AG09319 (cell line): Measurements from ENCODE around the gene LAMC2.

Experiments
- DNase-seq: peaks from one replicate; pipeline ENCODE4 v3.0.0-alpha.2; 2010; ENCODE audit warnings: low read depth; ENCODE audit errors: extremely low read depth
- TF ChIP-seq, protein P1 (sequence below): IDR thresholded peaks from 2 replicates; pipeline ENCODE4 v1.5.1; 2011; ENCODE audit warnings: low read depth, mild to moderate bottlenecking, inconsistent platforms, low read length, moderate library complexity

LAMC2 gene

GRCh38 chr1:183197762-183198161 lies 11.7 kb downstream of the LAMC2 start:
- DNase-seq, result no peak
- TF ChIP-seq, protein P1, sequence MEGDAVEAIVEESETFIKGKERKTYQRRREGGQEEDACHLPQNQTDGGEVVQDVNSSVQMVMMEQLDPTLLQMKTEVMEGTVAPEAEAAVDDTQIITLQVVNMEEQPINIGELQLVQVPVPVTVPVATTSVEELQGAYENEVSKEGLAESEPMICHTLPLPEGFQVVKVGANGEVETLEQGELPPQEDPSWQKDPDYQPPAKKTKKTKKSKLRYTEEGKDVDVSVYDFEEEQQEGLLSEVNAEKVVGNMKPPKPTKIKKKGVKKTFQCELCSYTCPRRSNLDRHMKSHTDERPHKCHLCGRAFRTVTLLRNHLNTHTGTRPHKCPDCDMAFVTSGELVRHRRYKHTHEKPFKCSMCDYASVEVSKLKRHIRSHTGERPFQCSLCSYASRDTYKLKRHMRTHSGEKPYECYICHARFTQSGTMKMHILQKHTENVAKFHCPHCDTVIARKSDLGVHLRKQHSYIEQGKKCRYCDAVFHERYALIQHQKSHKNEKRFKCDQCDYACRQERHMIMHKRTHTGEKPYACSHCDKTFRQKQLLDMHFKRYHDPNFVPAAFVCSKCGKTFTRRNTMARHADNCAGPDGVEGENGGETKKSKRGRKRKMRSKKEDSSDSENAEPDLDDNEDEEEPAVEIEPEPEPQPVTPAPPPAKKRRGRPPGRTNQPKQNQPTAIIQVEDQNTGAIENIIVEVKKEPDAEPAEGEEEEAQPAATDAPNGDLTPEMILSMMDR, result no peak

GRCh38 chr1:183198463-183198862 lies 12.4 kb downstream of the LAMC2 start:
- TF ChIP-seq, protein P1, result no peak
- DNase-seq, result peak; percentile 29

- DNase-seq, result no peak
- TF ChIP-seq, protein P1, result no peak
These were observed 13.2 kb downstream of the LAMC2 start for GRCh38 chr1:183199304-183199703.

- DNase-seq, result no peak
- TF ChIP-seq, protein P1, result no peak
These were observed 14.4 kb downstream of the LAMC2 start for GRCh38 chr1:183200451-183200850.

GRCh38 chr1:183203094-183203493 lies 17.0 kb downstream of the LAMC2 start:
- TF ChIP-seq, protein P1, result no peak
- DNase-seq, result no peak

DNA sequence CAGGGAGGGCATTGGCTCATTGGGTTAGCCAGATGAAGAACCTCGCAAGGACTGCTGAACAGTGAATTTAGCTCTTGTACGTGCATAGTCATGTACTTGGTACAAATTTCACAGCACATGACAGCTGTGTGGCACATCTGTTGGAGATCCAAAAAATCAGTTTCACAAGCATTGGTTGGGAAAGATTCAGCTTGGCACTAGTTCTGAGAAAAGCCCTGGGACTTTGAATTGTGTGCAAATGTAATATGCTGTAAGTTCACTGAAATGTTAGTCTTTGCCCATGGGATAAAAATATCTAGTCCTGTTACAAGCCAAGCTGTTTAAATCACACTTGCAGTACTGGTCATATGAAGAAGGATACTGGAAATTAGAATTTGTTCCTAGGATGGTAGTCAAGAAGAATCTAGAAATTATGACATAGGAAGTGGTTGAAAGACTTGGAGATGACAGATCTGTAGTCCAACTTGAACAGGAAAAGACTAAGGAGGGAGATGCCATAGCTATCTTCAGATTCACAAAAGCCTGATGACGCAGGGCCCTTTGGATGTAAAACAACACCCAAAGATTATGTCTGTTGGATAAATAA lies 19.2 kb downstream of the LAMC2 start:
- TF ChIP-seq, protein P1, result no peak
- DNase-seq, result peak; percentile 47

DNA sequence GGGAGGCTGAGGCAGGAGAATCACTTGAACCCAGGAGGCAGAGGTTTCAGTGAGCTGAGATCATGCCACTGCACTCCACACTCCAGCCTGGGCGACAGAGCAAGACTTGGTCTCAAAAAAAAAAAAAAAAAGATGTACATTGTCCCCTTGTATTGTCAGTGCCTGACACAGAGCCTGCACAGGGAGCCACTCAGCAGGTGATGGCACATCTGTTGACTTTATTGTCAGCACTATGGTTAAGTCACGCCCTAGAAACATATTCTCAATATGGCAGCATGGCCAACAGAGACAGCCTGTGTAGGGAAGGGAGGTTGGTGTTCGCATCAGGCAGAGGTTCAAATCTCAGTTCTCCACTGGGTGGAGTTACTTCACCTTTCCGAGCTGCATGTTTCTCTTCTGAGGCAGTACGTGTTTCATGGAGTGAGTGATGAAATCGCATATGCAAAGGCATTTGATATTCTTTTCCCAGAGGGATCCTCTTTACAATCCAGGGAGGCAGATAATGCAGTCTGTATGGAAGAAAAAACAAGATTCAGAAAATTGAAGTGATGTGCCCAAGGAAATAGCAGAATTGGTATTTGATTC lies 20.6 kb downstream of the LAMC2 start:
- no peak for DNase-seq
- TF ChIP-seq, protein P1, result no peak
